ENCODE results near the gene CALHM6. TPM values are rescaled to one million over a fixed set of nuclear protein-coding genes. Genes with fewer than 3 reads are reported as not detected.

Gene CALHM6
- total RNA-seq, 2 donors from 2014 or later, result 1.5 to 6.2 TPM

DNA sequence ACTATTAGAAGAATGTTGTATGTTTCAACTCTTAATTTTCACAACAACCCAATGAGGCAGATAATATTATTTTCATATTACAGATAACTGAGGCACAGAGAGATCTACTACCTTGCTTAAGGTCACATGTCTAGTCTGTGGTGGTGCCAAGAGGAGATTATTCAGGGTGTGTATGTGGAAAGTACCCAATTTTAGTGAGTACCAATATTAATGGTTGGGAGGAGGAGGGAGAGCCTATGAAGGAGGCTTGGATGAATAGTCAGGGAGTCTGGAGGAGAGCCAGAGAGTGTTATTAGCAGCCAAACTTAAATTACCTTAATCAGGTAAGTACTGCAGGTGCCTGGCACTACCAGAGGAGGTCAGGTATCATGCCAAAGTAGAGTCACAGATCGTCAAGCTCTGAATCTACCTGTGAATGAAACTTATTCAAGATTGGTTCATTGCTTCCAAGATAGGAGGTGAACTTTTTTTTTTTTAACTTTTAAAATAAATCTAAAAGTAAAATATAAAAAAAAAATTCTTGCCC lies 10.9 kb upstream of the CALHM6 start:
- no peaks in the 10 kb centered on the region for H3K36me3 ChIP-seq
- no peak for DNase-seq
- TF ChIP-seq, protein P1, sequence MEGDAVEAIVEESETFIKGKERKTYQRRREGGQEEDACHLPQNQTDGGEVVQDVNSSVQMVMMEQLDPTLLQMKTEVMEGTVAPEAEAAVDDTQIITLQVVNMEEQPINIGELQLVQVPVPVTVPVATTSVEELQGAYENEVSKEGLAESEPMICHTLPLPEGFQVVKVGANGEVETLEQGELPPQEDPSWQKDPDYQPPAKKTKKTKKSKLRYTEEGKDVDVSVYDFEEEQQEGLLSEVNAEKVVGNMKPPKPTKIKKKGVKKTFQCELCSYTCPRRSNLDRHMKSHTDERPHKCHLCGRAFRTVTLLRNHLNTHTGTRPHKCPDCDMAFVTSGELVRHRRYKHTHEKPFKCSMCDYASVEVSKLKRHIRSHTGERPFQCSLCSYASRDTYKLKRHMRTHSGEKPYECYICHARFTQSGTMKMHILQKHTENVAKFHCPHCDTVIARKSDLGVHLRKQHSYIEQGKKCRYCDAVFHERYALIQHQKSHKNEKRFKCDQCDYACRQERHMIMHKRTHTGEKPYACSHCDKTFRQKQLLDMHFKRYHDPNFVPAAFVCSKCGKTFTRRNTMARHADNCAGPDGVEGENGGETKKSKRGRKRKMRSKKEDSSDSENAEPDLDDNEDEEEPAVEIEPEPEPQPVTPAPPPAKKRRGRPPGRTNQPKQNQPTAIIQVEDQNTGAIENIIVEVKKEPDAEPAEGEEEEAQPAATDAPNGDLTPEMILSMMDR (IDR thresholded peaks at IDR 0.05), result no peak
- H3K27ac ChIP-seq, result no peak overlapping the region
- H3K27me3 ChIP-seq, result no peaks in the 10 kb centered on the region
- no peaks in the 10 kb centered on the region for H3K9me3 ChIP-seq
- H3K4me3 ChIP-seq, result no peak overlapping the region
- intact Hi-C loops (cut with DNase I), result no loop called here
- no peak overlapping the region for H3K9ac ChIP-seq (ENCODE audit: low read depth in 2 of 2, low read length in 2 of 2)
- H3K4me1 ChIP-seq, result no peaks in the 10 kb centered on the region

DNA sequence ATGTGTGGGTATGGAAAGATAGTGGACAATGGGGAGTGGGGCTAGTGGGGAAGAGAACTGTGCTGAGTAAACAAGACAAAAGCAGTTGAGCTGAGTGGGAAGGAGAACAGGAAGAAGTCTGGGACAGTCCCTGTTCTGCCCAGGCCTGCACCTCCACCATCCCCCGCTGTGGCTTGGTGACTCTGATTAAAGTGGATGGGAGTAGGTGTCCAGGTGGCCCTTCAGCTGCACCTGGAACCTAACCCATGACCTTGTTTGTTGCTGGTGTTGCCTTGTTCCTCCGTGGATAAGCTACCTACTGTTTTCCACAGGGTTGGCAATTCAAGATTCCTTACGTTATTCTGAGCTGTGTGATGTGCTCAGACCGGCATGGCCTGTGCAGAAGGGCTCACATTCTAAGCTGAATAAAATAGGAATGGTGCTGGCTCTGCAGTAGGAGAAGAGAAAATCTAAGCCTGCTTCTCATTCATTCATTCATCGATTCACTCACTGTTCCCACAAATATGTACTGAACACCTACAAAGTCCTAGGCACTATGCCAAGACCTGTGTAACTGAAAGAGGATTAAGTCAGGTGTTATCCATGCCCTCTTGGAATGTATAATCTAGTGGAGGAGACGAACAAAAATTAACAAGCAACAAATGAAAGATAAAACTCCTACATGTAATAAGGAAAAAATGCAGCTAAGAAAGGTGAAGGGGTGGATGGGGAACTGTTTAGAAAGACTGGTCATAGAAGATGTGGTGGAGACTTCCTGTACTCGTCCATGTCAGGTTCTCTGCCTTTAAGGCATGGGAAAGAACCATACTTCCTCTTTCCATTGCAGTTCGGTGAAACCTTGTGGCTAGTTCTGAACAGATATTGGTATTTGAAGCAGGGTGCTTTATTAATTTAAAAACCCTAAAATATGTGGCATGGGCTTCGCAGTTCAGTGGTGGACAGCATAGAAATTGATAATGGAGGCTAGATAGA lies 10.1 kb upstream of the CALHM6 start:
- no peak overlapping the region for H3K4me3 ChIP-seq
- H3K36me3 ChIP-seq, result no peaks in the 10 kb centered on the region
- H3K27me3 ChIP-seq, result no peaks in the 10 kb centered on the region
- DNase-seq, result no peak
- no peak overlapping the region for H3K9ac ChIP-seq (ENCODE audit: low read depth in 2 of 2, low read length in 2 of 2)
- intact Hi-C loops (cut with DNase I), result no loop called here
- TF ChIP-seq, protein P1 (IDR thresholded peaks at IDR 0.05), result no peak
- H3K9me3 ChIP-seq, result no peaks in the 10 kb centered on the region
- no peak overlapping the region for H3K27ac ChIP-seq
- no peaks in the 10 kb centered on the region for H3K4me1 ChIP-seq

DNA sequence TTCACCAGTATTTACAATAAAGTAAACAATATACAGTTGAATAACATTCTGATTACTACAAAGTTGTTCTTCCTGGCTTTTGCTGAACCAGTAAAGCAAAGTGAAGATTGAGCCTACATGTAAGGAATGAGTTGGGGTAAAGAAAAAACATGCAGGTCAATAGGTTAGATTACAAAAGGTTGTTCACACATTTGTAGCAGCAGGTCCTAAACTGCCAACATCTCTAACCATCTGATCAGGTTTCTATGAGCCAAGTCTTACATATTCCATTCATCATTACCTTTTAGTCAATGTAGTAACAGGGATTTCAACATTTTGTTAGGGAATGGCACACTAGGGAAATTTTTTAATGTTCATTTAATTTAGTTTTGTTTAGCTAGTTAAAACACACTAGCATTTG lies 9.3 kb upstream of the CALHM6 start:
- H3K4me3 ChIP-seq, result no peak overlapping the region
- DNase-seq, result no peak
- no peaks in the 10 kb centered on the region for H3K36me3 ChIP-seq
- intact Hi-C loops (cut with DNase I), result no loop called here
- no peak overlapping the region for H3K27ac ChIP-seq
- no peak overlapping the region for H3K9ac ChIP-seq (ENCODE audit: low read depth in 2 of 2, low read length in 2 of 2)
- H3K9me3 ChIP-seq, result no peaks in the 10 kb centered on the region
- no peaks in the 10 kb centered on the region for H3K27me3 ChIP-seq
- TF ChIP-seq, protein P1 (IDR thresholded peaks at IDR 0.05), result no peak
- no peaks in the 10 kb centered on the region for H3K4me1 ChIP-seq

DNA sequence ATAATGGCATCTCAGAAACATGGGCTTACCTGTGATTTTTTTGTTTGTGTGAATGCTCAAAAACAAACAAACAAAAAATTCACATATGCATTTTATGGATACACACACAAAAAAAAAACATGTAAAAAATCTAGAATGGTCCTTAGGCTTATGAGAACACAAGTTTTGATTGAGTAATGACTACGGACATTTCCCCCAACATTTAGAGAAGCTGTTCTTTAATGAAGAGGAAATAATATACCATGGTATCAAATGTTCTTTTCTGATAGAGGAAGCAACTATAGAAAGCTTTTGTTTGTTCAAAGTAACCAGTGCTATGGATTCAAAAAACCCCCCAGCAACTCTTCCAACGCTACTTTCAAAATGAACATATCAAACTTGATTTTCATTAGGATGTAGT lies 8.6 kb upstream of the CALHM6 start:
- no peaks in the 10 kb centered on the region for H3K9me3 ChIP-seq
- no peaks in the 10 kb centered on the region for H3K27me3 ChIP-seq
- no peak overlapping the region for H3K4me3 ChIP-seq
- H3K9ac ChIP-seq (ENCODE audit: low read depth in 2 of 2, low read length in 2 of 2), result no peak overlapping the region
- H3K36me3 ChIP-seq, result no peaks in the 10 kb centered on the region
- no peaks in the 10 kb centered on the region for H3K4me1 ChIP-seq
- TF ChIP-seq, protein P1 (IDR thresholded peaks at IDR 0.05), result no peak
- H3K27ac ChIP-seq, result no peak overlapping the region
- DNase-seq, result no peak
- intact Hi-C loops (cut with DNase I), result no loop called here

DNA sequence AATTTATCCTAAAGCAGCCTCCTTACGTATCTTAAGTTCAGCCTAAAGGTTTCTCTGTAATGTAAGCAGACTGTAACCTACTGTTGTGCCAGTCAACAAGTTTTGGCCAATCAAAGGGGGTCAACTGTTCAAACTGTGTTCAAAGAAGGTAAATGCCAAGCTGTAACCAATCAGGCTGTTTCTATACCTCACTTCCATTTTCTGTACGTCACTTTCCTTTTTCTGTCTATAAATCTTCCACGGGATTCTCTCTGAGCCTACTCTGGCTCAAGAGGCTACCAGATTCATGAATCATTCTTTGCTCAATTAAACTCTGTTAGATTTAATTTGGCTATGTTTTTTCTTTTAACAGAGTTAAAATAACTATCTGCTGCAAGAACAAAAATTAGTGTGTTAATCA lies 5.1 kb upstream of the CALHM6 start:
- intact Hi-C loops (cut with DNase I), result no loop called here
- Histone ChIP-seq H3K27me3 (no peaks in the 10 kb centered on the region), H3K9ac (ENCODE audit: low read depth in 2 of 2, low read length in 2 of 2) (no peak overlapping the region), H3K4me3 (no peak overlapping the region), H3K4me1 (no peaks in the 10 kb centered on the region), H3K36me3 (no peaks in the 10 kb centered on the region), H3K9me3 (no peaks in the 10 kb centered on the region), H3K27ac (no peak overlapping the region)
- DNase-seq, result no peak
- TF ChIP-seq, protein P1 (IDR thresholded peaks at IDR 0.05), result no peak
